HepG2 (cell line): Measurements from ENCODE around the gene LAMC1. TPM values are rescaled to one million over a fixed set of nuclear protein-coding genes. Genes with fewer than 3 reads are reported as not detected.

Experiments
- ATAC-seq: fragments of 200-7000 bp; cut with Tn5 transposase; 3 replicates; pipeline ENCODE4 v1.9.1; 2020; ENCODE audit warnings: mild to moderate bottlenecking, moderate library complexity
- BruUV-seq: library from RNA; stranded (reverse); fragments of 400-500 nt; replicated peaks from 2 replicates; lab custom pipeline; 2021; lab: Mats Ljungman, UMichigan
- CTCF ChIA-PET: fragments of 300-600 bp; formaldehyde crosslinking; extraction: SDS; loops from one replicate; lab custom pipeline; 2021; ENCODE audit warnings: low total read pairs, inconsistent platforms, low intra/inter-chr PET ratio; lab: Yijun Ruan, JAX
- POLR2A ChIA-PET: fragments of 350-600 bp; sonication (Branson Sonifier 250); formaldehyde crosslinking; loops from one replicate; lab custom pipeline; 2020; ENCODE audit warnings: antibody characterized with exemption, inconsistent platforms; lab: Yijun Ruan, JAX
- DNase-seq: peaks from one replicate; pipeline ENCODE4 v3.0.0-alpha.2; 2015; ENCODE audit warnings: low spot score
- FAIRE-seq: peaks from 3 replicates; lab custom pipeline; 2011; peaks lifted over from hg19 to GRCh38; lab: Jason Lieb, UNC
- H2AFZ ChIP-seq: one replicate; pipeline ENCODE4 v1.6.1; 2011; ENCODE audit warnings: low read length, inconsistent platforms
- H3K27ac ChIP-seq: fragments of 300-600 bp; 3 replicates; pipeline ENCODE4 v1.8.0; 2011; ENCODE audit warnings: mixed run types, mild to moderate bottlenecking, mixed read lengths, low read length, inconsistent platforms; ENCODE audit not compliant: insufficient read depth; ENCODE audit errors: extremely low read length
- H3K27me3 ChIP-seq, 2 experiments: fragments of 200-600 bp in 1 of 2; 2 replicates in 1 of 2; 3 replicates in 1 of 2; pipeline versions ENCODE4 v1.6.0 to v1.8.0; 2011; ENCODE audit warnings: low read length in 2 of 2, mild to moderate bottlenecking in 2 of 2, moderate library complexity in 2 of 2, inconsistent platforms in 1 of 2; ENCODE audit not compliant: insufficient read depth in 2 of 2, control insufficient read depth in 1 of 2
- H3K36me3 ChIP-seq, 2 experiments: fragments of 200-600 bp in 1 of 2; replicated peaks in 1 of 2; 2 replicates in 1 of 2; 3 replicates in 1 of 2; pipeline versions ENCODE4 v1.5.1 to v1.8.0; 2011; ENCODE audit warnings: low read length in 2 of 2, inconsistent platforms in 1 of 2; ENCODE audit not compliant: insufficient read depth in 2 of 2, control insufficient read depth in 1 of 2
- H3K4me1 ChIP-seq: 2 replicates; pipeline ENCODE4 v1.5.1; 2012; ENCODE audit warnings: low read length, inconsistent platforms; ENCODE audit not compliant: insufficient read depth
- H3K4me2 ChIP-seq: 2 replicates; pipeline ENCODE4 v1.6.0; 2011; ENCODE audit warnings: low read depth, low read length, inconsistent platforms
- H3K4me3 ChIP-seq, 3 experiments: fragments of 200-600 bp in 1 of 3; sonication (generic), shearing (Covaris generic) in 1 of 3; replicated peaks in 1 of 3; 2 replicates each; pipeline ENCODE4 v1.5.1; 2011 to 2016; ENCODE audit warnings: low read length in 3 of 3, inconsistent platforms in 2 of 3, low read depth in 2 of 3, mild to moderate bottlenecking in 2 of 3, control low read depth in 1 of 3, mixed read lengths in 1 of 3; ENCODE audit not compliant: insufficient read depth in 1 of 3
- H3K79me2 ChIP-seq: one replicate; pipeline ENCODE4 v1.6.1; 2011; ENCODE audit warnings: low read length, inconsistent platforms; ENCODE audit not compliant: insufficient read depth
- H3K9ac ChIP-seq: 2 replicates; pipeline ENCODE4 v1.6.0; 2011; ENCODE audit warnings: mild to moderate bottlenecking, low read depth, low read length, inconsistent platforms; ENCODE audit not compliant: insufficient read depth
- H3K9me3 ChIP-seq: 2 replicates; pipeline ENCODE4 v1.5.1; 2012; ENCODE audit warnings: mild to moderate bottlenecking, low read length
- H4K20me1 ChIP-seq: 2 replicates; pipeline ENCODE4 v1.6.0; 2011; ENCODE audit warnings: inconsistent platforms, mild to moderate bottlenecking, low read length, moderate library complexity; ENCODE audit not compliant: insufficient read depth
- ARNT ChIP-seq: fragments of 450-650 bp; IDR thresholded peaks from 2 replicates; pipeline ENCODE4 v1.6.1; 2017
- CC2D1A ChIP-seq: sonication (generic); formaldehyde crosslinking; IDR thresholded peaks from 2 replicates; pipeline ENCODE4 v1.8.1; 2023; ENCODE audit warnings: mild to moderate bottlenecking, missing genetic modification reagents
- DRAP1 ChIP-seq: IDR thresholded peaks from 2 replicates; pipeline ENCODE4 v1.6.1; 2016; ENCODE audit warnings: missing genetic modification reagents, missing compliant biosample characterization
- EED ChIP-seq: sonication (generic); formaldehyde crosslinking; IDR thresholded peaks from 2 replicates; pipeline ENCODE4 v1.5.0; 2020; ENCODE audit warnings: mild to moderate bottlenecking, missing genetic modification reagents
- HNRNPH1 ChIP-seq: fragments of 200-400 bp; formaldehyde crosslinking; optimal IDR thresholded peaks from 2 replicates; pipeline ENCODE3; 2017; ENCODE audit warnings: mild to moderate bottlenecking, low read depth, low read length
- MATR3 ChIP-seq: sonication (generic); formaldehyde crosslinking; IDR thresholded peaks from 2 replicates; pipeline ENCODE4 v1.4.0; 2020; ENCODE audit warnings: missing genetic modification reagents
- PAWR ChIP-seq: sonication (generic); formaldehyde crosslinking; IDR thresholded peaks from 2 replicates; pipeline ENCODE4 v1.4.0; 2020; ENCODE audit warnings: missing genetic modification reagents, mild to moderate bottlenecking, borderline replicate concordance
- PITX1 ChIP-seq: sonication (generic); formaldehyde crosslinking; IDR thresholded peaks from 2 replicates; pipeline ENCODE4 v1.5.1; 2020; ENCODE audit warnings: mild to moderate bottlenecking, missing genetic modification reagents
- SIX1 ChIP-seq: sonication (generic); formaldehyde crosslinking; IDR thresholded peaks from 2 replicates; pipeline ENCODE4 v1.4.0; 2020; ENCODE audit warnings: missing genetic modification reagents, borderline replicate concordance
- TAF1 ChIP-seq: sonication (generic); formaldehyde crosslinking; IDR thresholded peaks from 2 replicates; pipeline ENCODE4 v1.4.0; 2020; ENCODE audit warnings: missing genetic modification reagents
- TOPORS ChIP-seq: sonication (generic); formaldehyde crosslinking; IDR thresholded peaks from 2 replicates; pipeline ENCODE4 v1.8.0; 2023; ENCODE audit warnings: mild to moderate bottlenecking, missing genetic modification reagents
- ZBTB14 ChIP-seq: sonication (generic); formaldehyde crosslinking; IDR thresholded peaks from 2 replicates; pipeline ENCODE4 v1.4.0; 2020; ENCODE audit warnings: missing genetic modification reagents
- ZBTB43 ChIP-seq: sonication (generic); formaldehyde crosslinking; conservative IDR thresholded peaks from 2 replicates; pipeline ENCODE4 v1.4.0; 2020; ENCODE audit warnings: missing genetic modification reagents
- ZC3H4 ChIP-seq: sonication (generic); formaldehyde crosslinking; IDR thresholded peaks from 2 replicates; pipeline ENCODE4 v1.4.0; 2020; ENCODE audit warnings: missing genetic modification reagents, borderline replicate concordance
- ZNF577 ChIP-seq: sonication (generic); formaldehyde crosslinking; IDR thresholded peaks from 2 replicates; pipeline ENCODE4 v1.4.0; 2020; ENCODE audit warnings: mild to moderate bottlenecking, low read depth, missing genetic modification reagents, borderline replicate concordance
- ZNF776 ChIP-seq: sonication (generic); formaldehyde crosslinking; IDR thresholded peaks from 2 replicates; pipeline ENCODE4 v1.4.0; 2020; ENCODE audit warnings: mild to moderate bottlenecking, missing genetic modification reagents
- ZNF784 ChIP-seq: sonication (generic); formaldehyde crosslinking; IDR thresholded peaks from 2 replicates; pipeline ENCODE4 v1.5.1; 2020; ENCODE audit warnings: missing genetic modification reagents, mild to moderate bottlenecking, borderline replicate concordance
- ZNF792 ChIP-seq: IDR thresholded peaks from 2 replicates; pipeline ENCODE4 v1.6.1; 2016
- WGBS: methylation state at CpG from one replicate; pipeline ENCODE4 v1.1.6; 2017; ENCODE audit warnings: low lambda C conversion rate; 5-methylcytosine and 5-hydroxymethylcytosine counted together
- in situ Hi-C: cut with HindIII; loops from 2 replicates; pipeline ENCODE4 v1.10.0; 2017; ENCODE audit warnings: low pct_unique_long_range_greater_than_20kb; ENCODE audit not compliant: extremely low pct_ligation_motif_present
- intact Hi-C: fragments of 100-400 bp; cut with micrococcal nuclease; formaldehyde crosslinking; loops from one replicate; pipeline ENCODE4 v1.10.0; 2022; ENCODE audit not compliant: unreplicated experiment
- polyA plus RNA-seq, 8 experiments: library from polyadenylated mRNA; depleted of rRNA in 3 of 8; stranded (reverse) in 7 of 8; unstranded in 1 of 8; fragments of >200 nt; fragmentation: Illumina TruSeq in 4 of 8; extraction: Trizol in 4 of 8; gene quantifications; 2 replicates each; pipeline versions ENCODE4 v1.2.1 to v1.2.3, GENCODE V29; 2011 to 2016; ENCODE audit warnings: low read depth in 4 of 8, missing spikeins in 1 of 8, mixed read lengths in 1 of 8; ENCODE audit not compliant: insufficient read depth in 1 of 8
- total RNA-seq, 5 experiments: library from RNA; depleted of rRNA; stranded (reverse); fragments of >200 nt; fragmentation: Illumina TruSeq; extraction: Trizol; gene quantifications; 2 replicates each; pipeline ENCODE4 v1.2.3, GENCODE V29; 2016; ENCODE audit warnings: low read depth in 1 of 5
- TF ChIP-seq, protein P1 (sequence below): sonication (generic); formaldehyde crosslinking; IDR thresholded peaks from 2 replicates; pipeline ENCODE4 v1.5.0; 2020; ENCODE audit warnings: missing genetic modification reagents, mild to moderate bottlenecking, borderline replicate concordance

The LAMC1 gene
- total and polyA plus RNA-seq, 2 of the 13 experiments (the other 11 are each of a cell fraction or from before 2014, with no cell fraction given): 58.5 to 137 TPM

DNA sequence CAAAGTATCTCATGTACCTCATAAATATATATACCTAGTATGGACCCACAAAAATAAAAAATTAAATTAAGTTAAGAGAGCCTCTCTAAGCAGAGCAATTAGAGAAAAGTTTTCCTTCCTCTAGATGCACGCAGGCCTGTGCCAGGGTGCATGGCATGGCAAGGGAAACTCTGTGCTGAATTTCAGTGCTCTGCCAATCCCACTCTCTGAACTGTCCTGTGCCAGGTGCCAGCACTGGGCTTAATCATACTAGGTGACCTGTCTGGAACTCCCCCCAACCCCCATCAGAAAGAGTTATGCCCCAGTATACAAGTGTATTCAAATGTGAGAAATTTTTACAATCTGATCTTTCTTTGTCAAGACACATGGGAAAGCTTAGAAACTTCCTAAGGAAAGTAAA lies 152.4 kb downstream of the LAMC1 start:
- no peak for DNase-seq
- H3K4me2 ChIP-seq: no peak overlapping the region
- POLR2A ChIA-PET: no interaction called here
- no peaks in the 10 kb centered on the region; a peak in 1 of 5 replicates for H3K27me3 ChIP-seq
- no peaks in the 10 kb centered on the region for H3K9me3 ChIP-seq
- 9% methylated on average over 1 of the region's 1 CpG for WGBS
- H4K20me1 ChIP-seq: no peaks in the 10 kb centered on the region
- H3K4me1 ChIP-seq: no peaks in the 10 kb centered on the region
- H3K79me2 ChIP-seq: no peaks in the 10 kb centered on the region
- no peak for ATAC-seq
- no peaks in the 10 kb centered on the region for H3K36me3 ChIP-seq
- intact Hi-C loops (no loop called here), in situ Hi-C loops (no loop called here)
- BruUV-seq: no TSS peak
- FAIRE-seq: no peak
- no peak overlapping the region for H3K27ac ChIP-seq
- H3K4me3 ChIP-seq: no peak overlapping the region
- H2AFZ ChIP-seq: no peak overlapping the region
- H3K9ac ChIP-seq: no peak overlapping the region
- no peak for TF ChIP-seq ZBTB43 (CRISPR knock-in tag)
- no peak for TF ChIP-seq MATR3 (CRISPR knock-in tag)
- TF ChIP-seq ARNT: no peak
- TF ChIP-seq TOPORS: no peak
- TF ChIP-seq, protein P1, sequence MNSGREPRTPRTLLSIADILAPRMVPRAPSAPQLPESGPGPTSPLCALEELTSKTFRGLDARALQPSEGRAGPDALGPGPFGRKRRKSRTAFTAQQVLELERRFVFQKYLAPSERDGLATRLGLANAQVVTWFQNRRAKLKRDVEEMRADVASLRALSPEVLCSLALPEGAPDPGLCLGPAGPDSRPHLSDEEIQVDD (CRISPR knock-in tag): no peak
- TF ChIP-seq EED (CRISPR knock-in tag): no peak
- TF ChIP-seq PAWR (CRISPR knock-in tag): no peak
- no peak for TF ChIP-seq ZBTB14 (CRISPR knock-in tag)
- TF ChIP-seq ZNF577 (CRISPR knock-in tag): no peak
- no peak for TF ChIP-seq SIX1 (CRISPR knock-in tag)
- no peak for TF ChIP-seq DRAP1 (CRISPR knock-in tag)
- TF ChIP-seq HNRNPH1: no peak
- no peak for TF ChIP-seq ZNF792 (CRISPR knock-in tag)
- TF ChIP-seq TAF1 (CRISPR knock-in tag): no peak
- no peak for TF ChIP-seq ZNF784 (CRISPR knock-in tag)
- no peak for TF ChIP-seq ZC3H4
- TF ChIP-seq PITX1 (CRISPR knock-in tag): no peak
- no peak for TF ChIP-seq ZNF776
- no peak for TF ChIP-seq CC2D1A (CRISPR knock-in tag)
- CTCF ChIA-PET: no interaction called here
